Esophagus squamous epithelium (tissue), 4 donors: Measurements from ENCODE around the gene DGUOK.
"Not testable (repeated sequence)": the region's sequence is repeated elsewhere in the genome, so short reads cannot be mapped to it uniquely, and the experiment has no call there.

ENCODE experiments used
- CTCF ChIP-seq, 6 experiments: fragments of 450-650 bp in 4 of 6; fragments of 200-600 bp in 2 of 6; sonication (generic) in 2 of 6; IDR thresholded peaks; one replicate each; pipeline ENCODE4 v1.5.1; 2016 to 2019; ENCODE audit warnings: antibody characterized with exemption in 6 of 6, mild to moderate bottlenecking in 4 of 6, moderate library complexity in 4 of 6
- POLR2A ChIP-seq, 4 donors: fragments of 450-650 bp; IDR thresholded peaks; one replicate each; pipeline ENCODE4 v1.6.1; 2017; ENCODE audit warnings: antibody characterized with exemption in 4 of 4, mild to moderate bottlenecking in 4 of 4, moderate library complexity in 3 of 4

DNA sequence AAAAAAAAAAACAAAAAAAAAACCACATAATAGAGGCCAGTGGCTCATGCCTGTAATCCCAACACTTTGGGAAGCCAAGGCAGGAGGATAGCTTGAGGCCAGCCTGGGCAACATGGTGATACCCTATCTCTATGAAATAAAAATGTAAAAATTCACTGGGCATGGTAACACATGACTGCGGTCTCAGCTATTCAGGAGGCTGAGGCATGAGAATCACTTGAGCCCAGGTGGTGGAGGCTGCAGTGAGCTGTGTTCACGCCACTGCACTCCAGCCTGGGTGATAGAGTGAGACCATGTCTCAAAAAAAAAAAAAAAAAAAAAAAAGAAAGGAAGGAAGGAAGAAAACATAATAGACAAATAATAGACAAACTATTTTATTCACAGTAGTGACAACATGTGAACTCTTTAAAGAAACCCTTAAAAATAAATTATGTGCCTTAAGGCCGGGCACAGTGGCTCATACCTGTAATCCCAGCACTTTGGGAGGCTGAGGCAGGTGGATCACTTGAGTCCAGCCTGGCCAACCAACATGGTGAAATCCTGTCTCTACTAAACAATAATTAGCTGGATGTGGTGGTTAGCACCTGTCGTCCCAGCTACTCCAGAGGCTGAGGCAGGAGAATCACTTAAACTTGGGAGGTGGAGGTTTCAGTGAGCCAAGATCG, 22.6 kb upstream of the DGUOK start:
- TF ChIP-seq CTCF, POLR2A (IDR thresholded peaks at IDR 0.05): not testable (repeated sequence)
